DMS 273 (cell line): ENCODE results near the gene POLR2E.

Source experiments
- DNase-seq: peaks from one replicate; lab custom pipeline; 2025; ENCODE audit not compliant: unreplicated experiment; lab: John Stamatoyannopoulos, UW

Gene POLR2E

DNA sequence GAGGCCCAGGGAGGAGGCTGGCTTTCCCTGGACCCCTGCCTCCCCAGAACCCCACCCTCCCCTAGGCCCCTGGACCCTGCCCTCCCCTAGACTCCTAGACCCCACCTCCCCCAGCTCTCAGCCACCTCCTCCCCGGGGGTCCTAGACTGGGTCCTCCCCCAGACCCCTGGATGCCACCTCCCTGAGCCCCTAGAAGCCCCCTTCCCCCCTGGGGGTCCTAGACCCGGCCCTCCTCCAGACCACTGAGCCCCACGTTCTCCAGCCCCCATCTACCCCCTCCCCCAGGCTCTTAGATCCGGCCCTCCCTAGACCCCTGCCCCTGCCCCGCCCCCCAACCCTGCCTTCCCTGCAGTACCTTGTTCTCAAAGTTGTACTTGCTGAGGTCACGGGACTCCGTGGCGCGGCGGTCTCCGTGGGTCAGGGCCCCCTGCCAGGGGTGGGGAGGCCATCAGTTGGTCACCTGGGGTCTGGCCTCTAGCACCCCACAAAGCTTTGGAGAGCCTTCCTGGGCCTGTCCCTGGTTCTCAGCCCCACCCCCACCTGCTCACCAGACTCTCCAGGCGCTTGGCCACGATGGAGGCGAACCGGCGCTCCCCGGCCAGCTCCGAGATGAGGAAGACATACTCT is 16.6 kb upstream of the POLR2E start:
- no peak for DNase-seq

- DNase-seq = peak; percentile 58
Observed at GRCh38 chr19:1110809-1111640, 15.8 kb upstream of the POLR2E start.

DNA sequence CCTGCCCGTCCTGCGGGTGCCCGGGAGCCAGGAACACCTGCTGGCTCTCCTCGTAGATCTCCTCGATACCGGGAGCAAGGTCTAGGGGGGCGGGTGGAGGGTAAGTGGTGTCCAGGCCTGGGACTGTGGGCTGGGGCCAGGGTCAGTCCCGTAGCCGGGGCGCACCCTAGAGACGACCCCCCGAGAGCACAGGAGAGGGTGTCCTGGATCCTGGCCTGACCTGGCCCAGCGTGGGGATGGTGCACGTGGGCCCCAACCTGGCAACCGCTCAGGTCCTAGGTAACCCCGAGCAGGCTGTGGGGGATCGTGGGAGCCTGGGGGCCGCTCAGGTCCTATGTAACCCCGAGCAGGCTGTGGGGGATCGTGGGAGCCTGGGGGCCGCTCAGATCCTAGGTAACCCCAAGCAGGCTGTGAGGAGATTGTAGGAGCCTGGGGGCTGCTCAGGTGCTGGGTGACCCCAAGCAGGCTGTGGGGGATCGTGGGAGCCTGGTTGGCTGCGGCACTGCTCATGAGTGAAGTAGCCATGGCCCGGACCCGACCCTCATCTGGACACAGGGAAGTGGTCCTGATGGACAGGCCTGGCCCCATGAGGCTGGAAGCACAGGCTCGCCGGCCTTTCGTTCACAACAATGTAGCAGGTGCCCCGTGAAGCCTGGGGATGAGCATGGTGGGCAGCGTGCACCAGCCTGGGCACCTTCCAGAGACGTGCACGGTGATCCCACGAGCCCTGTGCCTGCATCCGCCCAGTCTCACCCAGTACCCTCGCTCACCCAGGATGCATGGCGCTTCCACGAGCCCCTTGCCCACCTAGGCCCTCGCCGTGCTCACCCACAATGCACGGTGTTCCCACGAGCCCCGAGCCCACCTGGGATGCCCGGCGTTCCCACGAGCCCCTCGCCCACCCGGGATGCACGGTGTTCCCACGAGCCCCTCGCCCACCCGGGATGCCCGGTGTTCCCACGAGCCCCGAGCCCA is 14.8 kb upstream of the POLR2E start:
- no peak for DNase-seq

GRCh38 chr19:1109032-1109551 is 13.9 kb upstream of the POLR2E start:
- no peak for DNase-seq

- no peak for DNase-seq
Observed at GRCh38 chr19:1108291-1109031, 13.3 kb upstream of the POLR2E start.

DNA sequence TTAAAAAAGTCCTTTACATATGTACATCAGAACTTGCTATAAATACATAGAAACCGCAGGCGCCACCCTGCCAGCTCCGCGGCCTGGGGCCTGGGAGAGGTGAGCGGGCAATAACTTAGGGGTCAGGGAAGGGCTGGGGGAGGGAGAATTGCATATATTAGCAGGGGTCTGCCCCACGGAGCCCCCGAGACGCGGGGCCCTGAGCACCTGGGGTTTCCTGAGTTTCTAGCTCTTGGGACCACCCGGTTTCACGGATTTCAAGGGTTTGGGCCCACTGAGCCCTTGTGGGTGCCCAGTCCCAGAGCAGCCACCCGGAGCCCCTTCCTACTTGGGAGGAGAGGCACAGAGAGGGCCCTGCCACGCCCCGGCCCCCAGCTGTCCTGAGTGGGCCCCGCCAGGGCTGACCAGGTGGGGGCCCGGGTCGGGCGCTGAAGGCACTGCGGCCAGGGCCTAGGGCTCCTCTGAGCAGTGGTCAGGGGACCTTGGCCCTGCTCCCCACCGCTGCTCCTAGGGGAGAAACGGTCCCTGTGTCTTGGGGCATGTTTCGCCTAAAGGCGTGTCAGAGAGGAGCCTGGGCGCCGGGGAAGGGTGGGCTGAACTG is 12.6 kb upstream of the POLR2E start:
- no peak for DNase-seq

- DNase-seq = peak; percentile 62
Observed at GRCh38 chr19:1106841-1107660, 11.9 kb upstream of the POLR2E start.

GRCh38 chr19:1105873-1106840 is 11.0 kb upstream of the POLR2E start:
- DNase-seq = no peak

- peak; percentile 74 for DNase-seq
Observed at GRCh38 chr19:1105008-1105872, 10.1 kb upstream of the POLR2E start.

DNA sequence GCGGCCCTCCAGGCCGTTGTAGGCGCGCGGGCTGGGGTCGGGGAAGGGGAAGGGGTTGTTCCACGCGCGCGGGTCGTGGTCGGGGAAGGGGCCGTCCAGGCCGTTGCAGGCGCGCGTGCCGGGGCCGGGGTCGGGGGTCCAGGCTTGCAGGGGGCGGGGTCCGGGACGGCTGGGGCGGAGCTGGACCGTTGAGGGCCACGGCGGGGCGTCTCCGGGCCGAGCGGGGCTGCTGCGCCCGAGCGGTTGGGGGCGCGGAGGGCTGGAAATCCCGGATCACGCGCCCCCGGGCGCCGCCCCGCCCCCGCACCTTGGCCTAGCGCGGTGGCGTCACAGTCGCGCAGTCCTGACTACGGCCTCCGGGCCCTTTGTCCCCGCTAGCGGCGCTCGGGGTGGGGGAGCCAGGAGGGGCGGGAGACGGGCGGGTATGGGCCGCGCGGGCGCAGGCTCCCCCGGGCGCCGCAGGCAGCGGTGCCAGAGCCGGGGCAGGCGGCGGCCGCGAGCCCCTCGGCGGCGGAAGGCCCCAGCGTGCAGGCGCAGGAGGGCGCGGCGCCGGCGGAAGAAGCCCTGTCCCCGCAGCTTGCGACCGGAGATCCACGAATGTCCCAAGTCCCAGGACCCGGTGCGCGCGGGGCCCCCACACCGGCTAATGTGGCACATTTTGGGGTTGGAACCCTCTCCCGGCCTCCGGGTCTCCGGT is 9.3 kb upstream of the POLR2E start:
- DNase-seq = peak; percentile 87

DNA sequence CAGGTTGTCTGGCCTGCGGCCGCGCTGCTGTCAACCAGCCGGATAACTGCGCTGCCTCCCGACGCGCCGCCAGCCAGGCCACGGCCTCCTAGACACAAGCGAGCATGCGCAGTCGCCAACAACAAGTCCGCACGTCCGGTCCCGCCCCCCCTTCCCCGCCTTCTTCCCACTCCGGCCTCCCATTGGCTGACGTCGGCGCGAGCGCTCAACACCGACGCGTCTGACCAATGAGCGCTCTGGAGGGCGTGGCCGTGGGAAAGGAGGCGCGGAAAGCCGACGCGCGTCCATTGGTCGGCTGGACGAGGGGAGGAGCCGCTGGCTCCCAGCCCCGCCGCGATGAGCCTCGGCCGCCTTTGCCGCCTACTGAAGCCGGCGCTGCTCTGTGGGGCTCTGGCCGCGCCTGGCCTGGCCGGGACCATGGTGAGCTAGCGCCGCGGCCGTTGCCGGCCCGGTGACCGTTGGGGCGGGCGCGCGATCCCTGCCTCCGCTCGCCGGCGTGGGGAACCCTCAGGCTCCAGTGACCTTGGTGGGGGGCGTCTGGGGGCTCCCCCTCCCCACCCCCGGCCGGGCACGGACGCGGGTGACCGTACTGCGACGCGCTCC is 8.6 kb upstream of the POLR2E start, which contains the start of gene GPX4:
Gene GPX4, plus strand, starts transcription at position 287 of the 603 bp plus-strand sequence. Its CDS starts 50 bp downstream, at position 337.
- peak; percentile 100 for DNase-seq

GRCh38 chr19:1103132-1103707 is 8.0 kb upstream of the POLR2E start:
- DNase-seq = no peak

DNA sequence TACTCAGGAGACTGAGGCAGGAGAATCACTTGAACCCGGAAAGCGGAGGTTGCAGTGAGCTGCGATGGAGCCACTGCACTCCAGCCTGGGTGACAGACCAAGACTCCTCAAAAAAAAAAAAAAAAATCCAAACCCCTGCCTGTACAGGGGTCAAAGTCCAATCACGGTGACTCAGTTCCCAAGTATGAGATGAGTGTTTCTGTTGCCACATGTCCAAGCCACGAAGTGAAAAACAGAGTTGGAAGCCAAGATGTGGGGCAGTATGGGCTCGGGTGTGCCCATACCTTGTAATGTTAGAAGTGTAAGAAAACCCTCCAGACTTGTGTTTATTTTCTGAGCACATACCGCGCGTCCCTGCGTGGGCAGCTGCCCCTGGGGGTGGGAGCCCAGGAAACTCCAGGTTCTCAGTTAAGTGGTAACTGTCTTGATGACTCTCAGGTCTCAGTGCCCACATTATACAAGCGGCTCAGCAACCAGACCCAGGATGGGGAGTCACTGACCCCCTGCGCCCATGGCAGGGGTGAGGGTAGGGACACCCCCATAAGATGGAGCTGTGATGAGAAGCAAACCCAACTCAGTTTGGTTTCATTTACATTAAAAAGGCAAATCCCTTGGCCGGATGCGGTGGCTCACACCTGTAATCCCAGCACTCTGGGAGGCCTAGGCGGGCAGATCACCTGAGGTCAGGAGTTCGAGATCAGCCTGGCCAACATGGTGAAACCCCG is 7.4 kb upstream of the POLR2E start:
- peak; percentile 43 for DNase-seq

DNA sequence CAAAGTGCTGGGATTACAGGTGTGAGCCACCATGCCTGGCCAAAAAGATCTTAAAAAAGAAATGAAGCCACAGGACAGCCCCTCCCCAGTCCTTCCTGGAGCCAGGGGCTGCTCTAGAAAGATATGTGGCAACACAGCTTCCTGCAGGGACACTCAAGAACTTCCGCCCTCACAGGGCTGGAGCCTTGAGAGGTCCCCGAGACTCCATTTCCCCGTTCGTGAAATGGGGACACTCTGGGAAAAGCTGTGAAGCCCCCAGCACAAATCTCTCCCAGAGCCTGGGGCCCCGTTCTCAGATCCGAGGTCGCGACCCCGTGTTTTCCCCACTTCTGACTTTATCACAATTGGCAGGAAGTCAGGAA is 6.1 kb upstream of the POLR2E start:
- DNase-seq = no peak
